Caco-2 (cell line): ENCODE results near the gene INSYN1. TPM values are rescaled to one million over a fixed set of nuclear protein-coding genes. Genes with fewer than 3 reads are reported as not detected.

Experiments
- BruUV-seq: library from RNA; stranded (reverse); fragments of 400-500 nt; replicated peaks from 2 replicates; lab custom pipeline; 2021; lab: Mats Ljungman, UMichigan
- CTCF ChIA-PET: fragments of 300-600 bp; sonication (Branson Sonifier 250); formaldehyde crosslinking; loops from one replicate; lab custom pipeline; 2022; ENCODE audit warnings: antibody characterized with exemption; lab: Charles Lee
- POLR2A ChIA-PET: fragments of 300-600 bp; sonication (Branson Sonifier 250); formaldehyde crosslinking; loops from one replicate; lab custom pipeline; 2022; ENCODE audit warnings: antibody characterized with exemption; lab: Charles Lee
- DNase-seq, 2 experiments: peaks; one replicate each; pipeline versions ENCODE4 v3.0.0 to v3.0.0-alpha.2; 2020 to 2022
- H3K27me3 ChIP-seq: replicated peaks from 2 replicates; pipeline ENCODE4 v1.6.0; 2011; ENCODE audit warnings: low read length; ENCODE audit not compliant: control insufficient read depth, insufficient read depth
- H3K36me3 ChIP-seq: 2 replicates; pipeline ENCODE4 v1.5.1; 2011; ENCODE audit warnings: low read length; ENCODE audit not compliant: control insufficient read depth, insufficient read depth
- H3K4me1 ChIP-seq: fragments of 250-450 bp; sonication (Bioruptor Pico); 2 replicates; pipeline ENCODE4 v1.5.1; 2020; ENCODE audit warnings: mild to moderate bottlenecking
- H3K4me3 ChIP-seq: 2 replicates; pipeline ENCODE4 v1.5.1; 2011; ENCODE audit warnings: low read depth, mild to moderate bottlenecking, control low read depth, low read length
- H3K9me3 ChIP-seq: fragments of 250-450 bp; sonication (Bioruptor Pico); 2 replicates; pipeline ENCODE4 v1.5.1; 2020; ENCODE audit warnings: mild to moderate bottlenecking, moderate library complexity
- H3K27ac Mint-ChIP-seq: one replicate; pipeline ENCODE4 v1.8.0; 2022; ENCODE audit warnings: mixed read lengths; ENCODE audit not compliant: unreplicated experiment
- H3K27me3 Mint-ChIP-seq: one replicate; pipeline ENCODE4 v1.8.0; 2022; ENCODE audit warnings: mixed read lengths; ENCODE audit not compliant: insufficient read depth, unreplicated experiment
- H3K36me3 Mint-ChIP-seq: one replicate; pipeline ENCODE4 v1.8.0; 2022; ENCODE audit warnings: mild to moderate bottlenecking, mixed read lengths; ENCODE audit not compliant: insufficient read depth, unreplicated experiment
- H3K4me1 Mint-ChIP-seq: one replicate; pipeline ENCODE4 v1.8.0; 2022; ENCODE audit warnings: low read depth, mixed read lengths; ENCODE audit not compliant: unreplicated experiment
- H3K4me3 Mint-ChIP-seq: one replicate; pipeline ENCODE4 v1.8.0; 2022; ENCODE audit warnings: mild to moderate bottlenecking, moderate library complexity, mixed read lengths; ENCODE audit not compliant: unreplicated experiment
- H3K9me3 Mint-ChIP-seq: one replicate; pipeline ENCODE4 v1.8.0; 2022; ENCODE audit warnings: mixed read lengths; ENCODE audit not compliant: unreplicated experiment
- intact Hi-C: fragments of 100-400 bp; cut with micrococcal nuclease; formaldehyde crosslinking; loops from one replicate; pipeline ENCODE4 v1.10.0; 2022; ENCODE audit not compliant: unreplicated experiment
- total RNA-seq: library from RNA; stranded (reverse); gene quantifications from 2 replicates; pipeline ENCODE4 v1.2.3, GENCODE V29; 2022
- TF ChIP-seq, protein P1 (sequence below), 2 experiments: fragments of 200-600 bp in 1 of 2; IDR thresholded peaks; 1 replicate in 1 of 2; 2 replicates in 1 of 2; pipeline versions ENCODE4 v1.5.1 to v1.8.0; 2011 to 2022; ENCODE audit warnings: antibody characterized with exemption in 1 of 2, control low read depth in 1 of 2, inconsistent platforms in 1 of 2, low read depth in 1 of 2, low read length in 1 of 2, mild to moderate bottlenecking in 1 of 2, moderate library complexity in 1 of 2; ENCODE audit not compliant: insufficient read depth in 1 of 2, severe bottlenecking in 1 of 2, unreplicated experiment in 1 of 2

The INSYN1 gene
- total RNA-seq, 1 experiment from 2014 or later: 0.41 TPM

DNA sequence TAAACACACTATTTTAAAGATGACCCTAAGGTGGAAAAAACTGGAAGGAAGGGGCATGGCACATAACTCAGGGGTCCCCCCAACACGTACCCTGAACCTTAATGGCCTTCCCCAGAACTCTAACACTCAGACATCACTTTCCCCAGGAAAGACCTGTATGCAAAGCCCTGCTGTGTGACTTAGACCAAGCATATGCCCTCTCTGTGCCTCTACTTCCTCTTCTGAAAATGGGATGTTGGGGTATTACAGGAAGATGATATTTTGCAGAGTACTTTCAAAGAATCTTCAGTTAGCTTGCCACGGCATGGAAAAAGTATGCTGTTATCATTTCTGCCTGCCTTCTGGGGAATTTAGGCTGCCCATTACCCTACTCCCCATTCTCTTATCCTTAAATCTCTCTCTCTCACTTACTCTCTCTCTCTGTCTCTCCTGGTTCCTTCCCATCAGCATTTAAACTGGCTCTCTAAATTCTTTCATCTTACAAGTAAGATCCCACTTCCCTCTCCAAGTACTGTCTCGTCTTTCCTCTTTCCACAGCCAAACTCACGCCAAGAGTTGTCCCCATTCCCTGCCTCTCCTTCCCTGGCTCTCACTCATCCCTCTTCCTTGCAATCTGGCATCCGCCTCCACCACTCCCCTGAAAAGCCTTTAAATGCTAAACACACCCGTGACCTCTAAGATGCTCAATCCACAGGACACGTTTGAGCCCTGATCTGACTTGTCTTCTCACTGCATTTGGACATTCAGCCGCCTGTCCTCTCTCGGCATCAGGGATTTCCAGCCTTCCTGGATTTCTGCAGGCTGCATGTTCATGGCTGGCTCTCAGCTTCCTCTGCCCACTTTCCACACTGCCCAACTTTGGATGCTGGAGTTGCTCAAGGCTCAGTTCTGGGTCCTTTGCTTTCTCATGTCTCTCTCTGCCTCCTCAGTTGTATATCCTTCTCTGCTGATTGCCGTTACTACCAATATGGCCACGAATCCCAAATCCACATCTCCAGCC lies 7.5 kb upstream of the INSYN1 start:
- H3K4me1 Mint-ChIP-seq: no peaks in the 10 kb centered on the region
- DNase-seq: no peak
- no peaks in the 10 kb centered on the region; the same call in 1 of the 2 replicates for H3K27me3 ChIP-seq
- H3K9me3 Mint-ChIP-seq: no peaks in the 10 kb centered on the region
- TF ChIP-seq, protein P1, sequence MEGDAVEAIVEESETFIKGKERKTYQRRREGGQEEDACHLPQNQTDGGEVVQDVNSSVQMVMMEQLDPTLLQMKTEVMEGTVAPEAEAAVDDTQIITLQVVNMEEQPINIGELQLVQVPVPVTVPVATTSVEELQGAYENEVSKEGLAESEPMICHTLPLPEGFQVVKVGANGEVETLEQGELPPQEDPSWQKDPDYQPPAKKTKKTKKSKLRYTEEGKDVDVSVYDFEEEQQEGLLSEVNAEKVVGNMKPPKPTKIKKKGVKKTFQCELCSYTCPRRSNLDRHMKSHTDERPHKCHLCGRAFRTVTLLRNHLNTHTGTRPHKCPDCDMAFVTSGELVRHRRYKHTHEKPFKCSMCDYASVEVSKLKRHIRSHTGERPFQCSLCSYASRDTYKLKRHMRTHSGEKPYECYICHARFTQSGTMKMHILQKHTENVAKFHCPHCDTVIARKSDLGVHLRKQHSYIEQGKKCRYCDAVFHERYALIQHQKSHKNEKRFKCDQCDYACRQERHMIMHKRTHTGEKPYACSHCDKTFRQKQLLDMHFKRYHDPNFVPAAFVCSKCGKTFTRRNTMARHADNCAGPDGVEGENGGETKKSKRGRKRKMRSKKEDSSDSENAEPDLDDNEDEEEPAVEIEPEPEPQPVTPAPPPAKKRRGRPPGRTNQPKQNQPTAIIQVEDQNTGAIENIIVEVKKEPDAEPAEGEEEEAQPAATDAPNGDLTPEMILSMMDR (IDR thresholded peaks at IDR 0.05; ENCODE audit: insufficient read depth in 1 of 2, low read depth in 1 of 2, low read length in 1 of 2, severe bottlenecking in 1 of 2, unreplicated experiment in 1 of 2): no peak
- peaks cover 5% of the 10 kb centered on the region for H3K27me3 Mint-ChIP-seq
- no peaks in the 10 kb centered on the region for H3K36me3 Mint-ChIP-seq
- H3K9me3 ChIP-seq: no peaks in the 10 kb centered on the region
- BruUV-seq: no TSS peak
- H3K27ac Mint-ChIP-seq: no peak overlapping the region
- no peaks in the 10 kb centered on the region for H3K4me1 ChIP-seq
- ChIA-PET POLR2A (no interaction called here), CTCF (no interaction called here)
- H3K36me3 ChIP-seq: no peaks in the 10 kb centered on the region
- H3K4me3 ChIP-seq: no peak overlapping the region
- intact Hi-C loops: no loop called here
- H3K4me3 Mint-ChIP-seq: no peak overlapping the region

DNA sequence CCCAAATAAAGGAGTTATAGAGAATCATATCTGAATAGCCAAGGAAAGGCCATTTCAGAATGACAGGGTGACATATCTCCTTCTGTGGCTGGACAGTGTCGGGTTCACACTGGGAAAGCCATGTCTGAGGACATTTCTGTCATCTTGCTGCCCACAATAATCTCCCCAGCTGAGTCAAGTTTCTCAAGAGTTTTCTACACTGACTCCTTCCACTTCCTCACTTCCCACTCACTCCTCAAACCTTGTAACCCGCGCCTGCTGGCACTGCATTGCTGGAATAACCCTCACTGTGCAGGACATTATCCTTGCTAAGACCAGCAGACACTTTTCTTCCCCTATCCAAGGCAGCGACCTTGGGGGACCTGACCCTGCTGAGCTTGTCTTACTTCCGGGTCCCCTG lies 5.3 kb upstream of the INSYN1 start:
- CTCF ChIA-PET: no interaction called here
- intact Hi-C loops: no loop called here
- no TSS peak for BruUV-seq

DNA sequence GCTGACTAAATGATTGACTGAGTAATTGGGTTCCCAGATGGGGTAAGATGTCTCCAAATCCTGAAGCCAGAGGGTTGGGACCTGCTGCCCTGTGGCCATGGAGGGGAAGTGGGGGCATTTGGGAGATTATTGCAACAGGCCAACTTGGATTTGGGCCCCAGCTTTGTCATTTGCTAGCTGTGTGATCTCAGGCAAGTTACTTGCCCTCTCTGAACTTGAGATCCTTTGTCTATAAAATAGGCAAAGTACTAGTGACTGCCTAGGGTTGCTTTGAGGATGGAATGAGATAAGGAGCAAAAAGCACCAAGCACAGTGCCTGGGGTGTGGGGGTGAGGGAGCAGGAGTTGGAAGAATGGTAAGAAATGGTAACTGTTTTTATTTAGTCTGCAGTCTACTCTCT lies 4.4 kb upstream of the INSYN1 start:
- Histone ChIP-seq H3K27me3 (no peaks in the 10 kb centered on the region; the same call in 1 of the 2 replicates), H3K4me3 (no peak overlapping the region), H3K9me3 (no peaks in the 10 kb centered on the region), H3K36me3 (no peaks in the 10 kb centered on the region), H3K4me1 (no peaks in the 10 kb centered on the region)
- ChIA-PET CTCF (no interaction called here), POLR2A (no interaction called here)
- BruUV-seq: no TSS peak
- H3K36me3 Mint-ChIP-seq: no peaks in the 10 kb centered on the region
- intact Hi-C loops: no loop called here
- H3K9me3 Mint-ChIP-seq: no peaks in the 10 kb centered on the region
- H3K4me1 Mint-ChIP-seq: no peaks in the 10 kb centered on the region
- peaks cover 15% of the 10 kb centered on the region for H3K27me3 Mint-ChIP-seq
- no peak overlapping the region for H3K27ac Mint-ChIP-seq
- TF ChIP-seq, protein P1 (IDR thresholded peaks at IDR 0.05; ENCODE audit: insufficient read depth in 1 of 2, low read depth in 1 of 2, low read length in 1 of 2, severe bottlenecking in 1 of 2, unreplicated experiment in 1 of 2): no peak
- H3K4me3 Mint-ChIP-seq: no peak overlapping the region
- no peak for DNase-seq

More for the DNA sequence above, 5.3 kb upstream of the INSYN1 start:
- Histone ChIP-seq H3K27me3 (no peaks in the 10 kb centered on the region; the same call in 1 of the 2 replicates), H3K4me3 (no peak overlapping the region), H3K9me3 (no peaks in the 10 kb centered on the region), H3K36me3 (no peaks in the 10 kb centered on the region), H3K4me1 (no peaks in the 10 kb centered on the region)
- POLR2A ChIA-PET: no interaction called here
- no peak for DNase-seq
- H3K27me3 Mint-ChIP-seq: peaks cover 13% of the 10 kb centered on the region
- no peak overlapping the region for H3K4me3 Mint-ChIP-seq
- no peaks in the 10 kb centered on the region for H3K9me3 Mint-ChIP-seq
- no peaks in the 10 kb centered on the region for H3K4me1 Mint-ChIP-seq
- H3K36me3 Mint-ChIP-seq: no peaks in the 10 kb centered on the region
- no peak overlapping the region for H3K27ac Mint-ChIP-seq
- TF ChIP-seq, protein P1 (IDR thresholded peaks at IDR 0.05; ENCODE audit: insufficient read depth in 1 of 2, low read depth in 1 of 2, low read length in 1 of 2, severe bottlenecking in 1 of 2, unreplicated experiment in 1 of 2): no peak
